Measurements from ENCODE around the gene DOCK2.

DOCK2 gene

GRCh38 chr5:169869066-169869465 lies 232.0 kb downstream of the DOCK2 start:
- no peak for TF ChIP-seq FOXP2 (optimal IDR thresholded peaks at IDR 0.05; ENCODE audit: borderline replicate concordance, extremely low read depth, extremely low read length, insufficient read depth)
- TF ChIP-seq SIN3A (IDR thresholded peaks at IDR 0.05; ENCODE audit: borderline replicate concordance, insufficient read depth, low read length) = no peak
- no peak for TF ChIP-seq POLR2AphosphoS5 (IDR thresholded peaks at IDR 0.05; ENCODE audit: low read depth, low read length)
- TF ChIP-seq REST (IDR thresholded peaks at IDR 0.05; ENCODE audit: insufficient read depth in 1 of 2, low read depth in 2 of 2, low read length in 2 of 2) = no peak
- no peak for TF ChIP-seq TAF1 (IDR thresholded peaks at IDR 0.05; ENCODE audit: borderline replicate concordance, insufficient read depth, low read length)

- TF ChIP-seq FOXP2 (optimal IDR thresholded peaks at IDR 0.05; ENCODE audit: borderline replicate concordance, extremely low read depth, extremely low read length, insufficient read depth) = no peak
Measured at GRCh38 chr5:169870211-169870610, 233.1 kb downstream of the DOCK2 start.

- TF ChIP-seq SIN3A (IDR thresholded peaks at IDR 0.05; ENCODE audit: borderline replicate concordance, insufficient read depth, low read length) = no peak
- no peak for TF ChIP-seq POLR2AphosphoS5 (IDR thresholded peaks at IDR 0.05; ENCODE audit: low read depth, low read length)
- TF ChIP-seq TAF1 (IDR thresholded peaks at IDR 0.05; ENCODE audit: borderline replicate concordance, insufficient read depth, low read length) = no peak
- no peak for TF ChIP-seq REST (IDR thresholded peaks at IDR 0.05; ENCODE audit: insufficient read depth in 1 of 2, low read depth in 2 of 2, low read length in 2 of 2)
- TF ChIP-seq FOXP2 (optimal IDR thresholded peaks at IDR 0.05; ENCODE audit: borderline replicate concordance, extremely low read depth, extremely low read length, insufficient read depth) = no peak
Measured at GRCh38 chr5:169871826-169872490, 234.9 kb downstream of the DOCK2 start.

- TF ChIP-seq POLR2AphosphoS5 (IDR thresholded peaks at IDR 0.05; ENCODE audit: low read depth, low read length) = no peak
- no peak for TF ChIP-seq REST (IDR thresholded peaks at IDR 0.05; ENCODE audit: insufficient read depth in 1 of 2, low read depth in 2 of 2, low read length in 2 of 2)
- TF ChIP-seq SIN3A (IDR thresholded peaks at IDR 0.05; ENCODE audit: borderline replicate concordance, insufficient read depth, low read length) = no peak
- TF ChIP-seq FOXP2 (optimal IDR thresholded peaks at IDR 0.05; ENCODE audit: borderline replicate concordance, extremely low read depth, extremely low read length, insufficient read depth) = no peak
- TF ChIP-seq TAF1 (IDR thresholded peaks at IDR 0.05; ENCODE audit: borderline replicate concordance, insufficient read depth, low read length) = no peak
Measured at GRCh38 chr5:169873642-169874041, 236.6 kb downstream of the DOCK2 start.

- TF ChIP-seq REST (IDR thresholded peaks at IDR 0.05; ENCODE audit: insufficient read depth in 1 of 2, low read depth in 2 of 2, low read length in 2 of 2) (no peak), FOXP2 (optimal IDR thresholded peaks at IDR 0.05; ENCODE audit: borderline replicate concordance, extremely low read depth, extremely low read length, insufficient read depth) (no peak), POLR2AphosphoS5 (IDR thresholded peaks at IDR 0.05; ENCODE audit: low read depth, low read length) (no peak), TAF1 (IDR thresholded peaks at IDR 0.05; ENCODE audit: borderline replicate concordance, insufficient read depth, low read length) (no peak), SIN3A (IDR thresholded peaks at IDR 0.05; ENCODE audit: borderline replicate concordance, insufficient read depth, low read length) (no peak)
Measured at GRCh38 chr5:169874621-169875020, 237.5 kb downstream of the DOCK2 start.
